ENCODE measurements around the gene HEXD.

GRCh38 chr17:82394278-82394677 lies 23.9 kb upstream of the HEXD start:
- no peak for TF ChIP-seq TSHZ2 (CRISPR knock-in tag; IDR thresholded peaks at IDR 0.05)
- no peak for TF ChIP-seq ZFP30 (CRISPR knock-in tag; IDR thresholded peaks at IDR 0.05)
- no peak for TF ChIP-seq ZNF8 (CRISPR knock-in tag; IDR thresholded peaks at IDR 0.05)
